ENCODE data around the gene PPP6R1. TPM values are rescaled to one million over a fixed set of nuclear protein-coding genes. Genes with fewer than 3 reads are reported as not detected.
A peak's percentile ranks its signal among the peaks of the same experiment; 100 is the strongest.

PPP6R1 gene, protein sequence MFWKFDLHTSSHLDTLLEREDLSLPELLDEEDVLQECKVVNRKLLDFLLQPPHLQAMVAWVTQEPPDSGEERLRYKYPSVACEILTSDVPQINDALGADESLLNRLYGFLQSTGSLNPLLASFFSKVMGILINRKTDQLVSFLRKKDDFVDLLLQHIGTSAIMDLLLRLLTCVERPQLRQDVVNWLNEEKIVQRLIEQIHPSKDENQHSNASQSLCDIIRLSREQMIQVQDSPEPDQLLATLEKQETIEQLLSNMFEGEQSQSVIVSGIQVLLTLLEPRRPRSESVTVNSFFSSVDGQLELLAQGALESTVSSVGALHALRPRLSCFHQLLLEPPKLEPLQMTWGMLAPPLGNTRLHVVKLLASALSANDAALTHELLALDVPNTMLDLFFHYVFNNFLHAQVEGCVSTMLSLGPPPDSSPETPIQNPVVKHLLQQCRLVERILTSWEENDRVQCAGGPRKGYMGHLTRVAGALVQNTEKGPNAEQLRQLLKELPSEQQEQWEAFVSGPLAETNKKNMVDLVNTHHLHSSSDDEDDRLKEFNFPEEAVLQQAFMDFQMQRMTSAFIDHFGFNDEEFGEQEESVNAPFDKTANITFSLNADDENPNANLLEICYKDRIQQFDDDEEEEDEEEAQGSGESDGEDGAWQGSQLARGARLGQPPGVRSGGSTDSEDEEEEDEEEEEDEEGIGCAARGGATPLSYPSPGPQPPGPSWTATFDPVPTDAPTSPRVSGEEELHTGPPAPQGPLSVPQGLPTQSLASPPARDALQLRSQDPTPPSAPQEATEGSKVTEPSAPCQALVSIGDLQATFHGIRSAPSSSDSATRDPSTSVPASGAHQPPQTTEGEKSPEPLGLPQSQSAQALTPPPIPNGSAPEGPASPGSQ
- 30.3 TPM for total RNA-seq

DNA sequence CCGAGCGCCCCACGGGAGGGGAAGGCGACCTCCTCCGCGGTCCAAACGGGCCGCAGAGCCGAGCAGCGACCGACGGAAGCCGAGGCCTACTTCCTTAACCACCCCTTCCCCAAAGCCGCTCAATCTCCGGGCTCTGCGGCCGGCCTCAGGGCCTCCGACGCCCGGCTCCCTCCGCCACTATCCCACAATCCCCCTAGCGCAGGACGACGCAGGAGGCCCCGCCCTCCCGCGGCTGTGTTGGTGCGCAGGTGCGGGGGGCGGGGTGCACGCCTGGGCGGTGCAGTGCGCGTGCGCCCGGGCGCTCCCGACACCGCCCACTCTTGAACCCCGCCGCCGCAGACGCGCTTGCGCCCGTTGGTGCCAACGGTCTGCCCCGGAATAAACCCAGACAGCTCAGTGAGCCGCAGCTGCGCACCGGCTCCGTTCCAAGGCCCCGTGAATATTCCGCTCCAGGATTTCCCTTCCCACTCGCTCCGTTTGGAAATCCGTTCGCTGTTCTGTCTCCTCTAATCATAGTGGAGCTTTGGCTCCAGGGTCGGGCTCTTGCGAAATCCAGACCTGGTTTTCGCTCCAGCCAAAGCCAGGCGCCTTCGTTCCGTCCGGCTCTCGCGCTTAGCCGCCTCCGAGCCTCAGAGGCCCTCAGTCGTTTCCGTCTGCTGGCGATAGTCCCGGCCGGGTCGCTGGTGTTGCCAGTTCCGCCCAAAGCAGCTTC is at the start of gene PPP6R1:
TSS of gene PPP6R1 (minus strand) at position 190 of the 712 bp plus-strand sequence. CDS start 11,914 bp downstream, outside the sequence.
- ATAC-seq: peak; percentile 91
- peak; percentile 99 for DNase-seq (ENCODE audit: low spot score)

DNA sequence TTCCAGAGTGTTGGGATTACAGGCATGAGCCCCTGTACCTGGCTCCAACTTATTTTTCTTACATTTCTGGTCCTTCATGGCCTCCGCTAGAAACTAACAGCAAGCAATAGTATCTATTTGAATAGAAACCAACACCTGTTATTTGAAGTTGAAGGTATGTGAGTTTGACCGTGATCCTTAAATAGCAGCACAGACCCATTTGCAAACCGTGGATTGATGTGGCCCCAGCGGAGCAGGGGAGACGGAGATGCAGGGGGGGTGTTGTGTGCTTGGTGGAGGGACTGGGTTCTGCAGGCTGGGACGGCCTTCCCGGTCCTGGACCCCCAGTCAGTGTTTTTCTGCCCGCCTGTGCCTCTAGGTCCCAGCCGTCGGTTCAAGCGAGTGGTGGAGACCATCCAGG is 49.5 kb upstream of the PPP6R1 start:
- DNase-seq (ENCODE audit: low spot score): no peak
- no peak for ATAC-seq

DNA sequence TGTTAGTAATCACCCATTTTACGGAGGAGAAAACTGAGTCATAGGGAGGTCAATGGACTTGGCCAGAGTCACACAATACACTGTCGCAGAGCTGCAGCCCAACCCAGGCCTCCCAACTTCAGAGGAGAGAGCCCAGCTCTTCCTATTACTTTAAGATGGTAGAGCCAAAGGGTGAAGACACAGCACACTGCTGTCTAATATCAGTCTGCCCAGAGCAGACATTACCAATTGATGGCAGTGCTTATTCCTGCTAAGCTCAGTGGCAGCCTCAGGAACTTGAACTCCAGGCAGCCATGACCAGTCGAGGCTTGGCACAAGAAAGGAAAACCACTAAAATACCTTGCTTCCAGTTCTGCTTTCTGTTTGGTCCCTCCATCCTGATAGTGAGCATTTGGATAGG is 47.9 kb upstream of the PPP6R1 start:
- no peak for DNase-seq (ENCODE audit: low spot score)

DNA sequence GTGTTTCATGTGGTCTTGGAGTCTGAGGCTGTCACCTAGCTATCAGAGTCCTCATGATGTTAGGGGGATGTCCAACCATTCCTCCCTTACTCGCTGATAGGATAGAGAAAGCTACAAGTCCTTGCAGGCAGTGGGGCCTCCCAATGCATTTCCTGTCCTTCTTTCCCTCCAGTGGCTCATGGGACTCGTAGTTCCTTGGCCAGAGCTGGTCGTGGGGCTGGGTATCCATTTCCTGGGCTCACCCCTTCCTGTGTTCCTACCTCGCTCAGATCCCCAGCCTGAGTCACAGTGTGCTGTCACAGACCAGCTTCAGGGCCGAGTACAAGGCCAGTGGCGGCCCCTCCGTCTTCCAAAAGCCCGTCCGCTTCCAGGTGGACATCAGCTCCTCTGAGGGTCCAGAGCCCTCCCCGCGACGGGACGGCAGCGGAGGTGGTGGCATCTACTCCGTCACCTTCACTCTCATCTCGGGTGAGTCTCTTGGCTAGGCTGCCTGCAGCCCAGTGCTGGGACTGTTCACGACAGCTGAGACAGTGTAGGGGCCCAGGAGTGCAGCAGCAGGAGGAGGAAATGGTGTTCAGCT is 47.3 kb upstream of the PPP6R1 start:
- ATAC-seq (no peak), DNase-seq (ENCODE audit: low spot score) (no peak)

More for the DNA sequence above, 47.9 kb upstream of the PPP6R1 start:
- ATAC-seq: no peak

DNA sequence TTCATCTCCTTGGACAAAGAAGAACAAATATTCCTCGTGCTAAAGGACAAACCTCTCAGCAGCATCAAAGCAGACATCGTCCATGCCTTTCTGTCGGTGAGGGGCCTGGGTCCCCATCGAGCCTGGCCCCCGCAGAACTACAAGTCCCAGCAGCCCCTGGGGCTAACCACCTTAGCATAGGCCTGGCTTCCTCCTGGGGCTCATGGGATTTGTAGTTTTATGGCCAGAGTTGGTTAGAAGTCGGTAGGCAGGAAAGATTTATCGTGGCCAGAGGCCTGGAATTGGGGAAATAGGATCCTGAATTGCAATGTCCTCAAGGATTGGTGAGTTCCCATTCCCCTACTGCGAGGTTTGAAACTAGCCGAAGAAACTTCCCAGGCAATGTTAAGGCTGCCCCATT is 46.7 kb upstream of the PPP6R1 start:
- DNase-seq (ENCODE audit: low spot score) (no peak), ATAC-seq (peak; percentile 73)

DNA sequence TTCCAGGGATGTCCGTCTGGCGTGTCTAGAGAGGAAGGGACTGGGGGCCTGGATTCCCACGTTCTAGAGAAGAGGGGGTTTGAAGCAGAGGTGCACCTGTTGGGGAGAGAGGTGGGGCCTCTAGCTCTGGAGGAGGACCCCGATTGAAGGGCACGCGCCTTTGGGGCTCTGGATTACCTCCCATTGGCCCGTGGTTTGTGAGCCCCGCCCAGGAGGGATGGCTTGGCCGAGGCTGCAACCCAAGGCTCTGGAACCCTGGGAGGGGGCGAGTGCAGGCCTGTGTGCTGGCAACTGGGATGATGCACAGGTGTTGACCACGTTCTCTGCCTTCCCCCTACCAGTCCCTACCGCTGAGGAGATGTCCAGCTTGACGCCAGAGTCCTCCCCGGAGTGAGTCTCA is 46.2 kb upstream of the PPP6R1 start:
- DNase-seq (ENCODE audit: low spot score) (no peak), ATAC-seq (no peak)

DNA sequence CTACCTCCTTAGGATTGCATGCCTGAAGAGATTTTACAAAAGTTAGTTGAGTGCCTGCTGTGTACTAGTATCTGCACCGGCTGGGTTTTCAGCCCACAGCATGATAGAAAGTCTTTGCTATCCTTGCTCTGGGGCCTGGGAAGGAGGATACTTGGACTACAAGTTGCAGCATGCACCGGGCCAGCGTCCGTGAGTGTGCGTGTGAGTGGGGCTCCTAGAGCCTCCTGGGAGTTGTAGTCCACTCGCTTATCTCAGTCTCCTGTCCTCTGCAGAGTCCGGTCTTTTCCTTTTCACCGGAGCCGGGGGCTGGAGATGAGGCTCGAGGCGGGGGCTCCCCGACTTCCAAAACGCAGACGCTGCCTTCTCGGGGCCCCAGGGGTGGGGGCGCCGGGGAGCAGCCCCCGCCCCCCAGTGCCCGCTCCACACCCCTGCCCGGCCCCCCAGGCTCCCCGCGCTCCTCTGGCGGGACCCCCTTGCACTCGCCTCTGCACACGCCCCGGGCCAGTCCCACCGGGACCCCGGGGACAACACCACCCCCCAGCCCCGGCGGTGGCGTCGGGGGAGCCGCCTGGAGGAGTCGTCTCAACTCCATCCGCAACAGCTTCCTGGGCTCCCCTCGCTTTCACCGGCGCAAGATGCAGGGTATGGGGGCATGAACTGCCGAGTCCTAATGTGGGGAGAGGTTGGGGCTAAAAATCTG is 45.6 kb upstream of the PPP6R1 start:
- peak; percentile 65 for ATAC-seq
- DNase-seq (ENCODE audit: low spot score): no peak

DNA sequence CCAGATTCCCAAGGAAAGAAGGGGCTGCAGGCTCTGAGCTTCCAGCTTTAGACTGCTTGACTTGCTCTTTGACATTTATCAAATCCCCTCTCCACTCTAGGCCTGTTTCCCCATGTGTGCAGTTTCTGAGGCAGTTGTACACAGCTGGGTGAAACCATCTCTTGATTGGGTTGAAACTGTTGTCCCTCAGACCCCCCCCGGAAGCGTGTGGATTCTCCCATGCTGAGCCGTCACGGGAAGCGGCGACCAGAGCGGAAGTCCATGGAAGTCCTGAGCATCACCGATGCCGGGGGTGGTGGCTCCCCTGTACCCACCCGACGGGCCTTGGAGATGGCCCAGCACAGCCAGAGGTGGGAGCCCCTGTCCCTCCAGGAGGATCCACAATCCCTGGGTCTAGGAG is 44.7 kb upstream of the PPP6R1 start:
- DNase-seq (ENCODE audit: low spot score): no peak
- ATAC-seq: no peak

DNA sequence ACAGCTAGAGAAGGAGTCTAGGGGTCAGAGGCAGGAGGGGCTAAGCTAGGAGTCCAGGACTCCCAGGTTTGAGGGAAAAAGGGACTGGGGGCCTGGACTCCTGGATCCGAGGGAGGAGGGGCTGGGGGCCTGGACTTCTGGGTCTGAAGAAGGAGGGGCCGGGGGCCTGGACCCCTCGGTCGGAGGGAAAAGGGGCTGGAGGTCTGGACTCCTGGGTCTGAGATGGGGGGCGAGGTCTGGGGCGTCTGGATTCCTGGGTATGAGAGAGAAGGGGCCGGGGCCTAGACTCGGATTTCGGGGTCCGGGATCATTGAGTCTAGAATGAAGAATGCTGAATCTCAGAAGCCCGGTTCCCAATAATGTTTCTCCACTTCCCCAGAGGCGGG is 43.5 kb upstream of the PPP6R1 start:
- no peak for DNase-seq (ENCODE audit: low spot score)

DNA sequence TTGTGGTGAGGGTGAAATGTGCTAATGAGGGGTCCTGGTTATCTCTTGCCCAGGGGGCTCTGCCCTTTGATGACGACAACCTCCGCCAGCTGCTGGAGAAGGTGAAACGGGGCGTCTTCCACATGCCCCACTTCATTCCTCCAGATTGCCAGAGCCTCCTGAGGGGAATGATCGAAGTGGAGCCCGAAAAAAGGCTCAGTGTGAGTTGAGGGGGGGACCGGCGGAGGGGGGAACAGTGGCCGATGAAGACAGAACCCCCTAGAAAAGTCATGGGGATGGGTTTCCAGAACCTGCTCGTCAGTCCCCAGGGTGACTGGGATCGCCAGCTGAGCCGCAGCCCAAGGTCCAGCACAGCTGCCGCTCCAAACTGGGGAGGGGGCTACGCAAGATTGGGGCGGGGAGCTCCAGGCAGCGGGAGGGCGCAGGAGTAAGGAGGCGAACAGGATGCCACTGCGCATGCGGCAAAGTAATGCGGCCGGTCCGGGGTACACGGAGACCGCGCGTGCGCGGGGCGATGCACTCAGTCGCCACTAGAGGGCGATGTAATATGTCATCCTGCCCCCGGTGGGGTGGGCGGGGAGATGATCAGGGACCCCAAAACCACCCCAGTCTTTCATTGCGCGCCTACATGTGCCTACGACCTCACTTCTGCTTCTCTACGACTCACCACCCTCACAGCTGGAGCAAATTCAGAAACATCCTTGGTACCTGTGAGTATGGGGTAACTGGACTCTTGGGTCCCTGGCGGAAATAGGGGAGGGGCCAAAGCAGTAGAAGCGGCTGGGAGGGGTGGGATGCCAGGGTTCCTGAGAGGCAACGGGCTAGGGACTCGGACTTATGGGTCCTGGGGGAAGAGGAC is 42.9 kb upstream of the PPP6R1 start:
- DNase-seq (ENCODE audit: low spot score): peak; percentile 87

More for the DNA sequence above, 43.5 kb upstream of the PPP6R1 start:
- ATAC-seq: no peak

DNA sequence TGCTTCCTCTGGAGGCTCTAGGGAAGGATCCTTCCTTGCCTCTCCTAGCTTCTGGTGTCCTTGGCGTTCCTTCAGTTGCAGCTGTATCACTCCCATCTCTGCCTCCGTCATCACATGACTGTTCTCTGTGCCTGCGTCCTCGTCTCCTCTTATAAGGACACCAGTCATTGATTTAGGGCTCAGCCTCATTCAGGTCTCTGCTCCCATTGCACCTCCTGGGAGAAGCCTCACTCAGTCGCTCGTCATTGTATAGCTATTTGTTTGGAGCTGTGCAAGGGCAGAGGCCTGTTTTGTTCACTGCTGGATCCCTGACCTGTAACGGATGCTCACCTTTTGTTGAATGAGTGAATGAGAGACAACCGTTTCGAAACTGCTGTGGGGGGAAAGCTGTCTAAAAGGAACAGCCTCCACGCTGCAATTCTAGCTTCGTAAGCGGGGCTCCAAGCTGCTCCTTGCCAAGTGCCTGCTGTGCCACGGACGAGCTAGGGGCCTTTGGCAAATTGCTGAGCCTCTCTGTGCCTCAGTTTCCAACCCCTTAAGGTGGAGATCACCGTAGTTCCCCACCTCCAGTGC is 42.2 kb upstream of the PPP6R1 start:
- ATAC-seq: no peak
- DNase-seq (ENCODE audit: low spot score): no peak

More for the DNA sequence above, 42.9 kb upstream of the PPP6R1 start:
- ATAC-seq: peak; percentile 95

DNA sequence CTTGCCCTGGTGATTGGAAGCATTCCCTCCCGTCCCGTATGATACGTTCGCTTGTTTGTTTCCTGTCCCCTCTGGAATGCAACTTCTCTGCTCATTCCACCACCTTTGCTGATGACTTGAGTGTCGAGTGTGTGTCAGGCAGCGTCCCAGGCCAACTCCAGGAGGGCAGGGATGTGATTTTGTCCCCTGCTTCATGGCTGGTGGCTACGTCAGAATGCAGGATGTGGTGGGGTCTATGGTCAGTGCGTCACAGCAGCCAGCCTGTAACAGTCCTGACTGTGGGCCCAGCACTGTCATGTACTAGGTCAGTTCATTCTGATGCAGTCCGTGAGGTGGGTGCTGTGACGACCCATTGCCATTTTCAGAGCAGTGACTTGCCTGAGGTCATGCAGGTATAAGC is 41.2 kb upstream of the PPP6R1 start:
- DNase-seq (ENCODE audit: low spot score): no peak
- no peak for ATAC-seq

DNA sequence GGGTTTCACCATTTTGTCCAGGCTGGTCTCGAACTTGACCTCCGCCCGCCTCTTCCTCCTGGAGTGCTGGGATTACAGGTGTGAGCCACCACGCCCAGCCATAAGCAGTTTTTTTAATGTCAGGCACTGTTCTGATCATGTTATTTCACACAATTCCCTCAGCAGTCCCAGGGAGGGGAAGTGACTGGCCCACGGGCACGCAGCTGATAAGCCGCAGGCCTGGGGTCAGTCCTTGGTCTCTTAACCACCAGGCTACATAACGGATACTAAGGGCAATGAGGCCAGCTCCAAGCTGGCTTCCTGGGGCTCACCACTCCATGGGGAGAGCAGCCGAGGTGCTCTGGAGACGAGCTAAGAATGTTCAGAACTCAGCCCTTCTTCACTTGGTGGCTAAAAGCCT is 38.5 kb upstream of the PPP6R1 start:
- no peak for DNase-seq (ENCODE audit: low spot score)

DNA sequence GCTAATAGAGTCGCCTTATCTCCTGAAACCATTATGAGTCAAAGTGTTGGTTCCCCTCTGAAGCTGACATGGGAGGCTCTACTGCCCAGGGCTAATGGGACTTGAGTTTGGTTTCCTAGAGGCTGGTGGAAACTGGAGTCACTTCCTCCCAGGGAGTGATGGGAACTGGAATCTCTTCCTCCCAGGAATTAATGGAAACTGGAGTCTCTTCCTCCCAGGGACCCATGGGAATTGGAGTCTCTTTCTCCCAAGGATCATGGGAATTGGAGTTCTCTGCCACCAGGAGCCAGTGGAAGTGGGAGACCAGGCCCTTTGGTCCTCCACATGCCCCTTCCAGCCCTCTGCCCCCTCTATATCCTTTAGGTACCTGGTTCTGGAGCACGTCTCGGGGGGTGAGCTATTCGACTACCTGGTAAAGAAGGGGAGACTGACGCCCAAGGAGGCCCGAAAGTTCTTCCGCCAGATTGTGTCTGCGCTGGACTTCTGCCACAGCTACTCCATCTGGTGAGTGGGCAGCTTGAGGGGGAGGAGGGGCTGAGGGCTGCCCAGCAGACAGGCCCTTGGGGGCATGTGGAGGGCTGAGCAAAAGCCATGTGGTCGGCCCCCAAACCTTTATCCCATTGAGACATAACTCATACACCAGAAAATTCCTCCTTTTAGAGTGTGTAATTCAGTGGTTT is 30.4 kb upstream of the PPP6R1 start:
- no peak for ATAC-seq
- no peak for DNase-seq (ENCODE audit: low spot score)

More for the DNA sequence above, 38.5 kb upstream of the PPP6R1 start:
- ATAC-seq: no peak

DNA sequence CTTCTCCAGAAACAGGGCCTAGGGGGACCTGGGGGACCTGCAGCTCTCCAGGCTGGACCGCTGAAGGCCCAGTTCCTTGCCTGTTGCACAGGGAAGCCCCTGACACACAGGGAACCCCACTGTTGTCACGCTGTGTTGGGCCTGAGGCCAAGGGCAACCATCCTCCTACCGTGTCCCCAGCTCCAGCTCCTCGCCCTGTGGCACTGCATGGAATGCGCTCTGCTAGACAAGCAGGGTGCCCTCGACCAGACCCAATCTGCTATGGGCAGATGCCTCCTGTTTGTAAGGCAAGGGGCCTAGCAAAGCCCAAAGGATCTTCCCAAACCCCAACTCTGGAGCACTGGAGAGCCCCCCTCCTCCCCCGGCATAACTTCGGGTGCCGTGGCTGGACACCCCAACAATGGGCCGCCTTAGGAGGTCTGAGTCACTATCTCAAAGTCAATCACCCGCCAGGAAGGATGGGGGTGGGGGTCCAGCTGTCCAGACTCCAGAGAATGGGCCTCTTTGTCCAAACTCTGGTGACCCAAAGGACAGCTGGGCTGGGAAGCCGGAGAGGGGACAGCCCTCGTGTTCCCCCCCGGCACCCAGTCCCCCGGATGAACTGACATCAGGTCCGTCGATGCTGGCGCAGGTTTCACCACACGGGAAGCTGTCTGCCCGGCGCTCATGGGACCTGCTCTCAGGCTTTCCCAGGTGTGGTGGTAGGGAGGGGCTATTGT is 28.7 kb upstream of the PPP6R1 start:
- ATAC-seq (no peak), DNase-seq (ENCODE audit: low spot score) (no peak)

DNA sequence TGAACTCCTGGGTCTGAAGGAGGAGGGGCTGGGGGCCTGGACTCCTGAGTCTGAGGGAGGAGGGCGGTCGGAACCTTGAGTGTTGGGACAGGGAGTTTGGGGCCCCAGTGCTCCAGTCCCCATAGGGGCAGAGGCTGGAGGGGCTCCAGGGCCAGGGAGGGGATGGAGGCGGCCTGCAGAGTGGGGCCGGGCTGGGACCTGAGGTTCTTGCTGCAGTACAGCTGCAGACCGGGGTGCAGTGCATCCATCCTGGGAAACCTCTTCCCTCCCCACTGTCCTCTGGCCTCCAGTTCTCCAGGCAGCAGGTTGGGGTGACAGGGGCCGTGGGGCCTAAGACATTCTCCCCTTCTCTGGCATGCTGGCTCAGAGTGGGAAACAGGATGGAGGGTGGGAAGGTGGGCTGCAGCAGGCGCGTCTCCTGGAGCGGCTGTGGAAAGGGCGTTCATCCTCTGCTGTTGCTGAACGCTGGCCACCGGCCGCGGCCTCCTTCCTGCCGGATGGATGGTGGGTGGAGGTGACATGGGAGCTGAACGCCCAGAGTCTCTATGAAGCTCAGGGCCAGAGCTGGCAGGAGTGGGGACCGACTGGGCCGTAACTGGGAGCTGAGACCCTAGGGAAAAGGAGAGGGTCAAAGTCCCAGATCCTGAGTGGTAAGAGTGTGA is 26.5 kb upstream of the PPP6R1 start:
- DNase-seq (ENCODE audit: low spot score) (no peak), ATAC-seq (no peak)

DNA sequence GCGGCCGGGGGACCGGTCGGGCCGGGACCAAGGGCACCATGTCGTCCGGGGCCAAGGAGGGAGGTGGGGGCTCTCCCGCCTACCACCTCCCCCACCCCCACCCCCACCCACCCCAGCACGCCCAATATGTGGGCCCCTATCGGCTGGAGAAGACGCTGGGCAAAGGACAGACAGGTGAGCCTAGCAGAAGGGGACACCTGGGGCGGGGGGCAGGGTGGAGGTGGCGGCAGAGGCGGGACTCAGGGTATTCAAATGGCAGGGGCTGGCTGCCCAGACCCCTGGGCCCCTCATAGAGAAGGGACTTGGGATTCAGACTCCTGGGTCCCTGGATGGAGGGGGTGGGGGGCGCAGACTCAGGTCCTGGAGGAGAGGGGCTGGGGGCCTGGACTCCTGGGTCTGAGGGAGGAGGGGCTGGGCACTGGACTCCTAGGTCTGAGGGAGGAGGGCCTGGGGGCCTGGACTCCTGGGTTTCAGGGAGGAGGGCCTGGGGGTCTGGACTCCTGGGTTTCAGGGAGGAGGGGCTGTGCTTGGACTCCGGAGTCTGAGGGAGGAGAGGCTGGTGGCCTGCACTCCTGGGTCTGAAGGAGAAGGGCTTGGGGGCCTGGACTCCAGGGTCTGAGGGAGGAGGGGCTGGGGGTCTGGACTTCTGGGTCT is 25.7 kb upstream of the PPP6R1 start:
- DNase-seq (ENCODE audit: low spot score) (no peak), ATAC-seq (no peak)

Data from left lobe of liver (tissue), 2 donors.